K562 (cell line): ENCODE data around the gene C3orf52.

Source experiments
- BHLHE40 ChIP-seq: IDR thresholded peaks from 2 replicates; pipeline ENCODE4 v1.6.1; 2011; ENCODE audit warnings: low read length, improper control_type of control experiment
- MTA3 ChIP-seq: fragments of 450-650 bp; formaldehyde crosslinking; IDR thresholded peaks from 2 replicates; pipeline ENCODE4 v1.6.1; 2017; ENCODE audit warnings: mild to moderate bottlenecking, borderline replicate concordance

DNA sequence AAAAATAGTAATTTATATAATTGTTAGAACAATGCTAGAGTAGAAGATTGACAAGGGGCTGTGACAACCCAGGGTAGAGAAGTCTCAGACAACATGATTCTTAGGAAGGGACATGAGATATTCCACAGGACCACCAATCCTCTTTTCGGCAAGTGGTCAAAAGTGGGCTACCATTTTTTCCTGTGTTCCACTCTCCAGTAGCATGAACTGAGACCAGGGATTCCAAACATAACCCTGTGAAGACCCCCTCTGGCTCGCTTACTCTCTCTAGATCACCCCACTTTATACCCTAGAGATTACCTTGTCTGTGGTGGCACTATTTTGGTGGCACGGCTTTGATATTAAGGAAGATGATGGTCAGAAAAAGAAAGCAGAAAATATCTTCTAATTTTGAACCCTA lies 45.9 kb downstream of the C3orf52 start:
- TF ChIP-seq MTA3 = no peak
- TF ChIP-seq BHLHE40 = no peak
